ENCODE measurements around the gene ACADM. TPM values are rescaled to one million over a fixed set of nuclear protein-coding genes. Genes with fewer than 3 reads are reported as not detected.
A peak's percentile ranks its signal among the peaks of the same experiment; 100 is the strongest.
"Not testable (repeated sequence)": the region's sequence is repeated elsewhere in the genome, so short reads cannot be mapped to it uniquely, and the experiment has no call there.

Gene ACADM
- total RNA-seq, 1 donor from 2014 or later = 42.1 TPM

DNA sequence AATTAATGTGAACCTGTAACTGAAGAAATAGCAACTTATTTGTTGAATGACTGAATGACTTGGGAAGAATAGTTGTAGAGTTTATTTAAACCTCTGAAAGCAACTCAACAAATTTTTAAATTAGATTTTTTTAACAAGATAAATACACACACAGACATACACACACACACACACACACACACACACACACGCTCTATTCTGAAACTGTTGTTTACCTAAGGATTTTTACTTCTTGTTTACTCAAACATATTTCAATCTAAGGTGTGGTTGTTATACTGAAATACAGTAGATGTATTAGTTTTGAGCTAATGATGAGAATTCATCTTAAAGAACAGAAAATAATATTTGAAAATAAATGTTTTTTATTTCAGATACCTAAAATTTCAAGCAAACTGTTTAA, 11.5 kb downstream of the ACADM start:
- H3K36me3 ChIP-seq = peaks cover 75% of the 10 kb centered on the region
- TF ChIP-seq, protein P1, sequence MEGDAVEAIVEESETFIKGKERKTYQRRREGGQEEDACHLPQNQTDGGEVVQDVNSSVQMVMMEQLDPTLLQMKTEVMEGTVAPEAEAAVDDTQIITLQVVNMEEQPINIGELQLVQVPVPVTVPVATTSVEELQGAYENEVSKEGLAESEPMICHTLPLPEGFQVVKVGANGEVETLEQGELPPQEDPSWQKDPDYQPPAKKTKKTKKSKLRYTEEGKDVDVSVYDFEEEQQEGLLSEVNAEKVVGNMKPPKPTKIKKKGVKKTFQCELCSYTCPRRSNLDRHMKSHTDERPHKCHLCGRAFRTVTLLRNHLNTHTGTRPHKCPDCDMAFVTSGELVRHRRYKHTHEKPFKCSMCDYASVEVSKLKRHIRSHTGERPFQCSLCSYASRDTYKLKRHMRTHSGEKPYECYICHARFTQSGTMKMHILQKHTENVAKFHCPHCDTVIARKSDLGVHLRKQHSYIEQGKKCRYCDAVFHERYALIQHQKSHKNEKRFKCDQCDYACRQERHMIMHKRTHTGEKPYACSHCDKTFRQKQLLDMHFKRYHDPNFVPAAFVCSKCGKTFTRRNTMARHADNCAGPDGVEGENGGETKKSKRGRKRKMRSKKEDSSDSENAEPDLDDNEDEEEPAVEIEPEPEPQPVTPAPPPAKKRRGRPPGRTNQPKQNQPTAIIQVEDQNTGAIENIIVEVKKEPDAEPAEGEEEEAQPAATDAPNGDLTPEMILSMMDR (IDR thresholded peaks at IDR 0.05) = no peak
- intact Hi-C loops (cut with DNase I) = no loop called here
- ATAC-seq (no peak), DNase-seq (no peak)
- H3K27ac ChIP-seq = no peak overlapping the region
- H3K27me3 ChIP-seq = no peaks in the 10 kb centered on the region
- no peaks in the 10 kb centered on the region for H3K4me1 ChIP-seq
- no peak overlapping the region for H3K4me3 ChIP-seq
- no peaks in the 10 kb centered on the region for H3K9me3 ChIP-seq

DNA sequence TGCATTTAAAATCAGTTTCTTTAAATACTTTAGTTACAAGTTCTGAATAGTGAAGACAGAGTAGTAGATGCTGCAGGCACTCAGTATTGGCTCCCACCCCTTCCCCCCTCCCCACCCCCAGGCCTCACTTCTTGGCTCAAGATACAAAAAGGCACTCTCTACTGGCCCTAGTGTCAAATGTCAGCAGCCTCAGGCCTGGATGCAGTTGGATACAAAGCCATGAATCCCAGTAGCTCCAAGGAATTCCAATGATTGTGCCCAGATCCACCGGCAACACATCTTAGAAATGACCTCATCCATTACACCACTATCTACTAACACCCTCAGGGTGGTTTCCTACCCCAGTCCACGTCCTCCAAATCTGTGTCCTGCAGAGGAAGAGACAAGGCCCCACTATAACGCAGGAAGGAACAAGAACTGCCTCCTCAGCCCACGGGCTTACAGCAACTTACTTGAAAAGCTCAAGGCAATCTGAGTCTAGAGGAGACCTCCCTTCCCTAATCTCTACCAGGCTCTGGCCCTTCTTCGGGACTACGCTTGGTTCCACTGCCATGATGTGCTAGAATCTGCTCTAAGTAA, 17.6 kb downstream of the ACADM start:
- Histone ChIP-seq H3K27ac (no peak overlapping the region), H3K4me3 (no peak overlapping the region), H3K4me1 (no peaks in the 10 kb centered on the region), H3K36me3 (peaks cover 77% of the 10 kb centered on the region), H3K9me3 (no peaks in the 10 kb centered on the region), H3K27me3 (no peaks in the 10 kb centered on the region)
- intact Hi-C loops (cut with DNase I) = no loop called here
- no peak for ATAC-seq
- TF ChIP-seq, protein P1 (IDR thresholded peaks at IDR 0.05) = no peak
- no peak for DNase-seq

DNA sequence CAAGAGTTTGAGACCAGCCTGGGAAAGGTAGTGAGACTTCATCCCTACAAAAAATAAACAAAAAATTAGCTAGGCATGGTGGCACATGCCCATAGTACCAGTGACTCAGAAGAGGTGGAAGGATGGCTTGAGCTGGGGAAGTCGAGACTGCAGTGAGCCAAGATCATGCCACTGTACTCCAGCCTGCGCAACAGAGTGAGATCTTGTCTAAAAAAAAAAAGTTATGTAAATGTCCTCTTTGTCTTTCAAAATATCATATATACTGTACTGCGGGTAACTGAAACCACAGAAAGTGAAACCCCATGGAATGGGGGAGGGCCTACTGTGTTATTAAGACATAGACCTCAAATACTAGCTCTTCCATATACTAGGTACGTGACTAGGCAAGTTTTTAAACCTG, 20.8 kb downstream of the ACADM start:
- ATAC-seq (peak; percentile 85), DNase-seq (no peak)
- Histone ChIP-seq H3K4me1 (no peaks in the 10 kb centered on the region), H3K27ac (no peak overlapping the region), H3K36me3 (peaks cover 55% of the 10 kb centered on the region), H3K27me3 (no peaks in the 10 kb centered on the region), H3K9me3 (no peaks in the 10 kb centered on the region), H3K4me3 (no peak overlapping the region)
- intact Hi-C loops (cut with DNase I) = no loop called here
- TF ChIP-seq, protein P1 (IDR thresholded peaks at IDR 0.05) = no peak

DNA sequence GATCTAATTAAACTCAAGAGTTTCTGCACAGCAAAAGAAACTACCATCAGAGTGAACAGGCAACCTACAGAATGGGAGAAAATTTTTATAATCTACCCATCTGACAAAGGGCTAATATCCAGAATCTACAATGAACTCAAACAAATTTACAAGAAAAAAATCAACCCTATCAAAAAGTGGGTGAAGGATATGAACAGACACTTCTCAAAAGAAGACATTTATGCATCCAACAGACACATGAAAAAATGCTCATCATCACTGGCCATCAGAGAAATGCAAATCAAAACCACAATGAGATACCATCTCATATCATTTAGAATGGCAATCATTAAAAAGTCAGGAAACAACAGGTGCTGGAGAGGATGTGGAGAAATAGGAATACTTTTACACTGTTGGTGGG, 32.7 kb downstream of the ACADM start:
- ATAC-seq; H3K27ac ChIP-seq; intact Hi-C loops (cut with DNase I); H3K4me1 ChIP-seq; H3K9me3 ChIP-seq; DNase-seq; H3K27me3 ChIP-seq; H3K4me3 ChIP-seq: not testable (repeated sequence)
- peaks cover 40% of the 10 kb centered on the region for H3K36me3 ChIP-seq

DNA sequence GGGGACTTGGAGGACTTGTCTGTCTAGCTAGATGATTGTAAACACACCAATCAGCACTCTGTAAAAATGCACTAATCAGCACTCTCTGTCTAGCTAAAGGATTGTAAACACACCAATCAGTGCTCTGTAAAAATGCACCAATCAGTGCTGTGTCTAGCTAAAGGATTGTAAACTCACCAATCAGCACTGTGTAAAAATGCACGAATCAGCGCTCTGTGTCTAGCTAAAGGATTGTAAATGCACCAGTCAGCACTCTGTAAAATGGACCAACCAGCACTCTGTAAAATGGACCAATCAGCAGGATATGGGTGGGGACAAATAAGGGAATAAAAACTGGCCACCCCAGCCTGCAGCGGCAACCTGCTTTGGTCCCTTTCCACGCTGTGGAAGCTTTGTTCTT, 34.0 kb downstream of the ACADM start:
- H3K9me3 ChIP-seq; H3K27ac ChIP-seq; H3K27me3 ChIP-seq; H3K4me3 ChIP-seq; ATAC-seq; H3K4me1 ChIP-seq; DNase-seq; intact Hi-C loops (cut with DNase I): not testable (repeated sequence)
- peaks cover 29% of the 10 kb centered on the region for H3K36me3 ChIP-seq

DNA sequence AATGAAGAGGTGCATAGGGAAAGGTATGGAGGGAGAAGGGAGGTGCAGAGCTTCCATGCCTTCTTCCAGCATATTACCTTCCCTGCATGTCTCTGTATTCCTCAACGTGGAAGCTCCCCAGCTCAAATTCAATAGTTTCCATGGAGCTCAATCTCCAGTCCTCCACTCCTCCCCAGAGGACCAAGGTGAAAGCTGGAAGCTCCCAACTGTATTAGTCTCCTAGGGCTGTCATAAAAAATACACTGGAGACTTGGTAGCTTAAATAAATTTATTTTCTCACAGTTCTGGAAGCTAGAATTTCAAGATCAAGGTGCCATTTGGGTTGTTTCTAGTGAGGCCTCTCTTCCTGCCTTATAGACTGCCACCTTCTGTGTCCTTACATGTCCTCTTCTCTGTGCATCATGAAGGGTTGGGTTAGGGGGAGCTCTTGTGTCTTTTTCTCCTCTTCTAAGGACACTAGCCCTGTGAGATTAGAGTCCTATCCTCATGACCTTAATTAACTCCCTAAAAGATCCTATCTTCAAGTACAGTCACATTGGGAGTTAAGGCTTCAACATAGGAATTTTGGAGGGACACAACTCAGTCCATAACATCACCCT, 39.6 kb downstream of the ACADM start:
- DNase-seq = no peak
- H3K9me3 ChIP-seq = no peaks in the 10 kb centered on the region
- ATAC-seq = no peak
- no peak overlapping the region for H3K4me3 ChIP-seq
- TF ChIP-seq, protein P1 (IDR thresholded peaks at IDR 0.05) = no peak
- intact Hi-C loops (cut with DNase I) = no loop called here
- H3K36me3 ChIP-seq = peaks cover 15% of the 10 kb centered on the region
- no peaks in the 10 kb centered on the region for H3K27me3 ChIP-seq
- no peak overlapping the region for H3K27ac ChIP-seq
- H3K4me1 ChIP-seq = no peaks in the 10 kb centered on the region
